Fibroblast of the aortic adventitia (primary cell): ENCODE measurements around the gene AMIGO1. TPM values are rescaled to one million over a fixed set of nuclear protein-coding genes. Genes with fewer than 3 reads are reported as not detected.

Experiments
- DNase-seq: peaks from one replicate; pipeline ENCODE4 v3.0.0-alpha.2; 2010; ENCODE audit warnings: low read depth
- H3K4me3 ChIP-seq: 2 replicates; pipeline ENCODE4 v1.5.1; 2011; ENCODE audit warnings: low read depth, mild to moderate bottlenecking, control low read depth, low read length, moderate library complexity
- total RNA-seq: library from RNA; depleted of rRNA; stranded (reverse); fragments of >200 nt; gene quantifications from 2 replicates; pipeline ENCODE4 v1.2.3, GENCODE V29; 2012; ENCODE audit warnings: low replicate concordance
- TF ChIP-seq, protein P1 (sequence below): IDR thresholded peaks from 2 replicates; pipeline ENCODE4 v1.5.1; 2011; ENCODE audit warnings: mild to moderate bottlenecking, low read length, control low read depth, inconsistent platforms; ENCODE audit not compliant: insufficient read depth

Gene AMIGO1
- total RNA-seq, 1 donor: 0.54 TPM

GRCh38 chr1:109490934-109491302 is 18.6 kb downstream of the AMIGO1 start:
- H3K4me3 ChIP-seq: no peak overlapping the region
- TF ChIP-seq, protein P1, sequence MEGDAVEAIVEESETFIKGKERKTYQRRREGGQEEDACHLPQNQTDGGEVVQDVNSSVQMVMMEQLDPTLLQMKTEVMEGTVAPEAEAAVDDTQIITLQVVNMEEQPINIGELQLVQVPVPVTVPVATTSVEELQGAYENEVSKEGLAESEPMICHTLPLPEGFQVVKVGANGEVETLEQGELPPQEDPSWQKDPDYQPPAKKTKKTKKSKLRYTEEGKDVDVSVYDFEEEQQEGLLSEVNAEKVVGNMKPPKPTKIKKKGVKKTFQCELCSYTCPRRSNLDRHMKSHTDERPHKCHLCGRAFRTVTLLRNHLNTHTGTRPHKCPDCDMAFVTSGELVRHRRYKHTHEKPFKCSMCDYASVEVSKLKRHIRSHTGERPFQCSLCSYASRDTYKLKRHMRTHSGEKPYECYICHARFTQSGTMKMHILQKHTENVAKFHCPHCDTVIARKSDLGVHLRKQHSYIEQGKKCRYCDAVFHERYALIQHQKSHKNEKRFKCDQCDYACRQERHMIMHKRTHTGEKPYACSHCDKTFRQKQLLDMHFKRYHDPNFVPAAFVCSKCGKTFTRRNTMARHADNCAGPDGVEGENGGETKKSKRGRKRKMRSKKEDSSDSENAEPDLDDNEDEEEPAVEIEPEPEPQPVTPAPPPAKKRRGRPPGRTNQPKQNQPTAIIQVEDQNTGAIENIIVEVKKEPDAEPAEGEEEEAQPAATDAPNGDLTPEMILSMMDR: no peak
- no peak for DNase-seq

DNA sequence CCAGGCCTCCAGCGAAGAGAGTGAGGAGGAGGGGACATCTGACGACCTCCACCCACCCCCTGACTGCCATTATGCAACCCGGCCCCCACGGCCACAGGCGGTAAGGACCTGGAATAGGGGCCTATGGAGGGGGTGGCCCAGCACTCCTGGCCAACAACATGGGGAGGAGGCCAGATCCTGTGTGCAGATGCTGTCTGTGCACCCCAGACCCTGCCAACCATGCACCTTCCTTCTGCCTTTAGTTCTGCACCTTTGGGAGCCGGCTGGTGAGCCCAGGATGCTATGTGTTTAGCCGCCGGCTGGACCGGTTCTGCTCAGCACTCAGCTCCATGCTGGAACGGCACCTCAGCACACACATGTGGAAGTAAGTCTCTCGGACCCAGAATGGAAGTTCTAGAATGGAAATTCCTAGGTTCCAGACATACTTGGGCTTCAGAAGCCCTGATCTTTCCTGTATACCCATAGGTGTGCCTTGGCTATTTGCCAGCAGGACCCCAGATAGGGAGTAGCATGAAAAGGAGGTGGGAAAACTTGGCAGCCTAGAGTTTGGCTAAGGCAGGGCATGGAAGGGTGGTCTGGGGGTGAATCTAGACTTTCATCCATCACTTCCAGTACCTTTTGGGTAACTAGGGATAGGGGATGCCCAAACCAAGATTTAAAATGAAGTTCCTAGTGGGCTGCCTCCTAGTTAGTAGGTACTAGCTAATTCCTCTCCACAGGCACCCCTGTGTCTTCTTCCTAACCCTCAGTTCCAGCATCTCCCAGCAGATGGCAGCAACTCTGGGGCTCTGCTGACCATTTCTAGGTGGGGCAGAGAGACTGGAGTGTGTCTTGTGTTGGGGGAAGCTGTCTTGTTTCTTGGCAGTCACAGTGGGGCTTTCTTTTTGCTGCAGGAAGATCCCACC is 19.2 kb downstream of the AMIGO1 start:
- TF ChIP-seq, protein P1: peak; percentile 96

DNA sequence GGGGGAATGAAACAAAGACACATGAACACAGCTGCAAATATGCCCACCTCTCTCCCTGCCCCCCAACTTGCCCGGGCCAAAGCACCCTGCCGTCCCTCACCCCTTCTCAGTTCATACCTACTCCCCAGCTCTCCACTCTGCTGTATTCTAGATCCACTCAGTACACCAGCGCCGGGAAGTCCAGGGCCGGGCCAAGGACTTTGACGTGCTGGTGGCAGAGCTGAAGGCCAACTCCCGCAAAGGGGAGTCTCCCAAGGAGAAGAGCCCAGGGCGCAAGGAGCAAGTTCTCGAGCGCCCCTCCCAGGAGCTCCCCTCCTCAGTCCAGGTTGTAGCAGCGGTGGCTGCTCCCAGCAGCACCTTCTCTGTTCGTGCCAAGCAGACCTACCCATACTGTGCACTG is 20.8 kb downstream of the AMIGO1 start:
- no peak overlapping the region for H3K4me3 ChIP-seq
- DNase-seq: no peak
- TF ChIP-seq, protein P1: no peak

More for the DNA sequence above, 19.2 kb downstream of the AMIGO1 start:
- peak; percentile 77 for DNase-seq
- H3K4me3 ChIP-seq: no peak overlapping the region

GRCh38 chr1:109488201-109488600 is 21.3 kb downstream of the AMIGO1 start:
- no peak for DNase-seq

GRCh38 chr1:109487261-109487660 is 22.3 kb downstream of the AMIGO1 start:
- TF ChIP-seq, protein P1: no peak
- no peak for DNase-seq
- H3K4me3 ChIP-seq: no peak overlapping the region

More at GRCh38 chr1:109488201-109488600, 21.3 kb downstream of the AMIGO1 start:
- TF ChIP-seq, protein P1: no peak
- H3K4me3 ChIP-seq: no peak overlapping the region

DNA sequence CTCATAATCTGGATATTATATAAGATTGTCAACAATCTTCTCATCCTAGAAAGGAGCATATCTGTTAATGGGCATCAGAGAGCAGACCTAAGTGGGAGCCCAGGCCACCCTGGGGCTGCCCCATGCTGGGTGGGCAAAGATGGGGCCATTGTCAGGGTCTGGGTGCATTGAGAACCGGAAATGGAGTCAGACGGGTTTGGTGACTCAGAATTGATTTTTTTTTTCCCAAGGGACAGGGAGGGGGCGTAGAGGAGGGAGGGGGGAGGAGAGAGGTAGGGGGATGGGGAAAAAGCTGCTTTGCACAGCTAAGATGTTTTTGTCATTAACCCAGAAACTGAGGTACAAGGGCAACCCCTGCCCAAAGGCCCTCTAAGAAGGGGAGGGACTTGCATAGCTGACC is 24.5 kb downstream of the AMIGO1 start:
- peak overlapping the region; percentile 97 for H3K4me3 ChIP-seq
- DNase-seq: no peak
- TF ChIP-seq, protein P1: no peak

DNA sequence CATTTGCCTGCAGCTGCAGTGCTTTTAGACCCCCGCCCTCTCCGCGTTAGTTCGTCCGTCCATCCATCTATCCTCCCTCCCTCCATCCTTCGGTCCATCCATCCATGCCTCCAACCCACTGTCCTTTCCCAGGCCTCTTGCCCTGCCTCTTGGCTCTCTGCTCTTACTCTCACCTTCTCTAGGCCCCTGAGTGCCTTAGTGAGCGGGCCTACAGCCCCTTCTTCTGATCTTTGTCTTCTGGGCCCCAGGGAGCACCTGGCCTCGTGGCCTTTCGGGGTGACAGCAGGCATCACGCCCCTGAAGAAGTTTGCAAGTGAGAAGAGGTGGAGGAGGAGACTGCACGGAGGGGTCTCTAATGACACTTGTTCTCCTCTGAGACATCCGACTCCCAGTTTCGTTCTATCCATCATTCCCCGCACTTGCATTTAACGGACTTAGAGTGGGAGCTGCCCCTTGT is 25.0 kb downstream of the AMIGO1 start:
- H3K4me3 ChIP-seq: peak overlapping the region; percentile 97
- TF ChIP-seq, protein P1: no peak
- no peak for DNase-seq
